ENCODE results near the gene TMEM121B.
"Not testable (repeated sequence)": the region's sequence is repeated elsewhere in the genome, so short reads cannot be mapped to it uniquely, and the experiment has no call there.

TMEM121B gene

DNA sequence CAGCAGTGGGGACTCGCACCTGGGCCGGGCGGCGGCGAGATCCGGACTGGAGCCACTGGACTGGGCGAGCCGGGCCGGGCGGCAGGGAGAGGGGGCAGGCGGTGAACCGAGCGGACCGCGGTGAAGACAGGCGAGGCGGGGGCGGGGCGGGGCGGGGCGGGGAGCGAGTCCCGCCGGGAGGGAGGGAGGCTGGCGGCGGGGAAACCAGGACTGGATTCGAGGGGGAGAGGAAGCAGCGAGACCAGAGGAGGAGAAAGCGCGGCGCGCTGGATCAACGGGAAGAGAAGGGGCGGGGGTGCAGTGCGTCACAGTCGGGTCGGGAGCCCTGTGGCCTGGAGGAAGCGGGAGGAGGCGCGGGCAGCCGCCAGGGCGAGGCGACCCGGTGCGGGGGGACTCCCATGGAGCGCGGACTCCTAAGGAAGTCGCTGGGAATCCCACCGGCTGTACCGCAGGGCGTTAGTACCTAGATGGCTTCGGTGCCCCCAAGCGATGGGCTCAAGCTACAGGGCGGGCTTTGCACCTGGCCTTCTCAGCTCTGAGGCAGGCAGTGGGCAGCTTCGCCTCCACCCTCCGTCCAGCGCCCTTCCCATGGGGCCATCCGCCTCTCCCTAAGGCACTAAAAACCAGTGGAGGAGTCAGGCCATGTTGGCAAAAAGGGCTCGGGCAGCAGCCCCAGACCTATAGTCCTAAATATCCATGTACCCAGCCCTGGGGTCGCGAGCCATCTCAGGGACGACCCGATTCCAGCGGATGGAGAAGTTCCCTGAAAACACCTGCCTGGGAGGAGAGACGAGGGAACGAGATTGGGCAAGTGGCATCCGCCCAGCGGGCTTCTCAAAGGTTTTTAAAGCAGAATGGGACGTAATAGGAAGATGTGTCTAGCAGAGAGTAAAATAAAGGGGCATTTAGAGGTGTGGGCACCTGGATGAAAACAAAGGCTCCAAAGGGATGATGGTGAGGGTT is at the start of gene TMEM121B:
Gene TMEM121B (minus strand): TSS at position 128 of the 963 bp plus-strand sequence. CDS start 233 bp downstream, outside the sequence.
- no peak for DNase-seq
- TF ChIP-seq GATA1 (IDR thresholded peaks at IDR 0.05; ENCODE audit: low read depth, low read length) (no peak), POLR2A (IDR thresholded peaks at IDR 0.05; ENCODE audit: low read length) (no peak)

DNA sequence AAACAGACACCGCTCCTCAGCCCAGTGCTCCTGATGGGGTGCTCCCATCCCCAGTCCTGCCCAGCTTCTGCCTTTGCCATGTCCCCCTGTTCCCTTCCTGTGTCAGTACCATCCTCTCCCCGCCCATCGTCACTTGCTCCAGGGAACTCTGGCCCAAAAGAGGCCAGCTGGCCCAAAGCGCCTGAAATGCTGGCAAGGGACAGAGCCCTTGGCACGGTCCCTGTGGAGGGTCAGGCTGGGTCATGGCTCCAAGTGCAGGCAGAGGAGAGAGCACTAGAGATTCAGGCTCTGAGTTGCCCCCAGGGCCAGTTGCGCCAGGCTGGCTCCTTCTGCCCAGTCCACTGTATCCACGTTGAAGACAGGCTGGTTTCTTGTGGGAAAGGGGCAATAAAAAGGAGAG is 46.3 kb upstream of the TMEM121B start:
- TF ChIP-seq POLR2A (IDR thresholded peaks at IDR 0.05; ENCODE audit: low read length): no peak
- TF ChIP-seq GATA1 (IDR thresholded peaks at IDR 0.05; ENCODE audit: low read depth, low read length): no peak
- DNase-seq: no peak

DNA sequence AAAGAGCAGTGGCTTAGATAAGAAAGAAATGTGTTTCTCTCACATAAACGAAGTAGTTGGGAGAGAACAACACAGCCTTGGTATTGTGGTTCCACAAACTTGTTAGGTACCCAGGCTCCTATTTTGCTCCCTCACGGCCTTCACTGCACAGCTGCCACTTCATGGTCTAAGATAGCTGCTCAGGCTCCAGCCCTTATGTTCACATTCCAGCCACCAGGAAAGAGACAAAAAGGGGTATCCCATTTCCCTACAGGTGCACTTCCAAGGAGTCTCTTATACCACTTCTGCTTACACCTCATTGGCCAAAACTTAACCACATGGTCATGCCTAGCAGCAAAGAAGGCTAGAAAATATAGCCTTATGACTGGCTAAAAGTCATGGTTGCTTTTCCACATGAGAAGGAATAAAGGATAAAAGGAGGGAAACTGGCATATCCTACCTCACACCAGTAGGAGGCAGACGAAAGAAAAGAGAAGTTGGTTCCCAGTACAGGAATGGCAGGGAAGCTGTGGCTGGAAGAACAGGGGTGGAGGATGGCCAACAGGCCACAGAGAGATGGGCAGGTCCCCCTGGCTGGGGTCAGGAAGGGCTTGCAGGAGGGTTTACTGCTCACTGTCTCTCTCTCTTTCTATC is 43.3 kb upstream of the TMEM121B start:
- DNase-seq: no peak
- TF ChIP-seq POLR2A (IDR thresholded peaks at IDR 0.05; ENCODE audit: low read length): no peak
- TF ChIP-seq GATA1 (IDR thresholded peaks at IDR 0.05; ENCODE audit: low read depth, low read length): no peak

DNA sequence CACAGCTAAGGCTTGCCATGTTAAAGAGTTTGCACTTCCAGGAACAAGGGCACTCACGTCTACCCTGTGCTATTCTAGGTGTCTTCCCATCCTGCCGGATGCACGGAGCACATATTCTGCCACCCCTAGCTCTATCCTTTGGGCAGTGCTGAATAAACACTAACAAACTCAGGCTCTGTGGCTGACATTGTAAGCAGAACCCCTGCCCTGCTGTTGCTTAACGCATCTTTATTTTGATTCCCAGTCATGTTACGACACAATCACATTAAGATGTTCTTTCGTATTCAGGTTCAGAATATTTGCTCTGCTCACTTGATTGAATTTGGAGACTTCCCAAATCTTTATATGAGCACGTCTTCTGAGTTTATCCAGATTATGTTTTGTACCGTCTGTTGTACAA is 41.6 kb upstream of the TMEM121B start:
- no peak for TF ChIP-seq POLR2A (IDR thresholded peaks at IDR 0.05; ENCODE audit: low read length)
- no peak for TF ChIP-seq GATA1 (IDR thresholded peaks at IDR 0.05; ENCODE audit: low read depth, low read length)
- DNase-seq: no peak

DNA sequence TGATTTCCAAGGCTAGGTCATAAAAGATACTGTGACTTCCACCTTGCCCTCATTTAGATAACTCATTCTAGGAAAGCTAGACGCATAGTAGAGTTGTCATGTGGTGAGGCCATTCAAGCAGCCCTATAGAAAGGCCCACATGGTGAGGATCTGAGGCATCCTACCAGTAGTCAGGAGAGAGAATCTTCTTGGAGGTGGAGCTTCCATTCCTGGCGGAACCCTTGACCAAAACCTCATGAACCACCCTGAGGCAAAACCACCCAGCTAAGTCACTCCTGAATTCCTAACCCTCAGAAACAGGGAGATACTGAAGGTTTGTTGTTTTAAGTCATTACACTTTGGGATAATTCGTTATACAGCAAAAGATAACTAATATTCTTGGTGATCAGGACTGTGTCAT is 40.8 kb upstream of the TMEM121B start:
- no peak for DNase-seq
- no peak for TF ChIP-seq GATA1 (IDR thresholded peaks at IDR 0.05; ENCODE audit: low read depth, low read length)
- no peak for TF ChIP-seq POLR2A (IDR thresholded peaks at IDR 0.05; ENCODE audit: low read length)

DNA sequence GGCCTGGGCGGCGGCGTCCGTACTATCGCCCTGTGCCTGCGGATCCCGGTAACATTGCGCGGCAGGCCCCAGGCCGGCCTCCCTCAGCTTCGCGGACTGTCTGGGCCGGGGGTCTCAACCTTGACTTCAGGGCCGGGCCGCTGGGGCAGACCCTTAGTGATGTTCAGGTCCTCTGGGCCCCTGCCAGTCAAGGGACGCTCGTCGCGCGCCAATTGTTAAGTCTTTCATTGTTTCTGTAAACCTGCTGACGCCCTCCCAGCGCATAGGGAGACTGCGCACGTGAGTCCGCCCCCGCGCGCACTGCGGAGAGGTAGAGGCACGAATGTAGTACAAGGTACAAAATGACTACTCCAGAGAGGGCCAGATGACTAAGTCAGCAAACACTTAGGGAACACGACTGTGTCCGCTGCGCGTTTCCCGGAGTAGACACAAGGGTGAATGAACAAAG is 38.4 kb upstream of the TMEM121B start:
- no peak for DNase-seq
- TF ChIP-seq GATA1 (IDR thresholded peaks at IDR 0.05; ENCODE audit: low read depth, low read length) (no peak), POLR2A (IDR thresholded peaks at IDR 0.05; ENCODE audit: low read length) (no peak)

DNA sequence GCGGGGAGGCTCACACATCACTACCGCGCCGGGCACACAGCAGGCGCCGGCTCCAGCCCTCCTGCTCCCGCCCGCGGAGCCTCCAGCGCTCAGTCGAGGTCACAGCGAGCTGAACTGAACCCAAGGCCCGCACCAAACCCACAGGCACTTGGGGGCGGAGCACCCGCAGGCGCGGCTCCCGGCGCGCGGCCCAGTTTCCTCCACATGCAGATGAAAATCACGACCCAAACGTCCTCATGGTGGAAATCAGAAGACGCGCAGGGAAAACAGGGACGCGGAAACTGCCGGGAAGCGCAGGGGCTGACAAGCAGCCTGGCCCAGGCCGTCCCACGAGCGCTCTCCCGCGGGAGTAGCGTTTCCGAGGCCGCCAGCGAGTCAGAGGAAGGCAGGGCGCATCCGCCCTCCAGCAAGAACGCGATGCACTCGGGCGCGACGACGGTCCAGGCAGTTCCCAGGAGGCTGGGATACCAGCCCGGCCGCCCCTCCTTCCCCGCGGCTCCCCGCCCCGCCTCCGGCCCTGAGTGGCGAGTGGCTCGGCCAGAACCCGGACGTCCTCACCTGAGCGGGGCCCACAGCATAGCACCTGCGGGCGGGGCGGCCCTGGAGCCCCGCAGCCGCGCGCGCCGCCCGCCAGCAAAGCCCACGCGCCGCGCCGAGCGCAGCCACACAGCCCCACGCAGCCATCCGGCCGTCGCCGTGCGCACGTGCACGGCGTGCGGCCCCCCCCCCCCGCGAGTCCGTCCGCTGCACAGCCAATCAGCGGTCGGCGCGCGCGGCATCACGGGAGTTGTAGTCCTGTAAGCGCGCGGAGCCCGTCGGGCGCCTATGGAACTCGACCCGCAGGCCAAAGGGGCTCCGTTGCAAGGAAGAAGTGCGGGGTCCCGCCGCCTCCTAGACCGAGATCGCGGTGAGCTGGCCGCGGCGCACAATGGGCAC is 37.7 kb upstream of the TMEM121B start, which contains the start of gene HDHD5:
Gene HDHD5 (minus strand): TSS at position 710 of the 936 bp plus-strand sequence. CDS start 26 bp downstream, at position 684.
- no peak for TF ChIP-seq GATA1 (IDR thresholded peaks at IDR 0.05; ENCODE audit: low read depth, low read length)
- TF ChIP-seq POLR2A (IDR thresholded peaks at IDR 0.05; ENCODE audit: low read length): no peak
- DNase-seq: peak; percentile 68 to 76

DNA sequence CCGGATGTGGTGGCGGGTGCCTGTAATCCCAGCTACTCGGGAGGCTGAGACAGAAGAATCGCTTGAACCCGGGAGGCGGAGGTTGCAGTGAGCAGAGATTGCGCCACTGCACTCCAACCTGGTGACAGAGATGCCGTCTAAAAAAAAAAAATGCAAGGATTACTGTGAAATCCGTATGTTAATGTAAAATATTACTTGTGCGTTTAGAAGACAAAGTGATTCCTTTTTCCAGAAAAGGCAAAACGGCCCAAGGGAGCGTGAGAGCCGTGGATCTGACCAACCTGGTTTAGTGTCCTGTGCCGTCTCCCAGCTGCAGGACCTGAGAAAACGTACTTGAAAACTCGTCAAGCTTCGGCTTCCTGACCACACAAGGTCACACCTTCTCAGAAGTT is 37.0 kb upstream of the TMEM121B start:
- TF ChIP-seq POLR2A (IDR thresholded peaks at IDR 0.05; ENCODE audit: low read length): no peak
- no peak for TF ChIP-seq GATA1 (IDR thresholded peaks at IDR 0.05; ENCODE audit: low read depth, low read length)
- DNase-seq: no peak

DNA sequence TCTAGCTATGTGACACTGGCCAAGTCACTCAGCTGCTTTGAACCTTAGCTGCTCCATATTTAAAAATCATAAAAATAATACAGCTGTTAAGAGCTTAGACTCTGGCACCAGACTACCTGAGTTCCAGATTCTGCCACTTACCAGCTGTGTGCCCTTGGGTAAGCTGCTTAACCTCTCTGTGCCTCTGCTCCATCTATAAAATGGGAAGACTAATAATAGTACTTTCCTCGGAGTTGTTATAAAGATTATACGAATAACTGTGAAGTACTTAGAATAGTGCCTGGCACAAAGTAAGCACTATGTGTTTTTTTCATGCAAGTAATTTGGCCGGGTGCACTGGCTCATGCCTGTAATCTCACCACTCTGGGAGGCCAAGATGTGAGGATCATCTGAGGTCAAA is 36.6 kb upstream of the TMEM121B start:
- no peak for DNase-seq
- TF ChIP-seq GATA1 (IDR thresholded peaks at IDR 0.05; ENCODE audit: low read depth, low read length): no peak
- no peak for TF ChIP-seq POLR2A (IDR thresholded peaks at IDR 0.05; ENCODE audit: low read length)

DNA sequence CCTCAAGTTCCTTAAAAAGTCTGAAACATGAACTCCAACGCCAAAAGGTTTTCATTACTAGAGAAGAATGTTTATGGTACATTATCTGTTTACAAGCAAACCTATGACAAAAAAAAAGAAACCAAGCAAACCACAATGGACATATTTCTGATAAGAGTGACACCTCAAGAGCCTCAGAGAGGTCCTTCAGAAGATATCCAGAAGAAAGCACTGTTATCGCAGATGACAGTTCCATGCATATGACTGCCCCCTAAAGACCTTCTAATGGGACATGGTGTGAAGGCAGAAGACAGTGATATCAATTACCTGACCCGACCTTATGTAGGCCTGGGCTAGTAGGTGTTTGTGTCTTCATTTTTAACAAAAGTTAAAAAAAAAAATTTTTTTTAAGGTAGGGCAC is 34.8 kb upstream of the TMEM121B start:
- DNase-seq: no peak
- TF ChIP-seq POLR2A (IDR thresholded peaks at IDR 0.05; ENCODE audit: low read length): no peak
- TF ChIP-seq GATA1 (IDR thresholded peaks at IDR 0.05; ENCODE audit: low read depth, low read length): no peak

DNA sequence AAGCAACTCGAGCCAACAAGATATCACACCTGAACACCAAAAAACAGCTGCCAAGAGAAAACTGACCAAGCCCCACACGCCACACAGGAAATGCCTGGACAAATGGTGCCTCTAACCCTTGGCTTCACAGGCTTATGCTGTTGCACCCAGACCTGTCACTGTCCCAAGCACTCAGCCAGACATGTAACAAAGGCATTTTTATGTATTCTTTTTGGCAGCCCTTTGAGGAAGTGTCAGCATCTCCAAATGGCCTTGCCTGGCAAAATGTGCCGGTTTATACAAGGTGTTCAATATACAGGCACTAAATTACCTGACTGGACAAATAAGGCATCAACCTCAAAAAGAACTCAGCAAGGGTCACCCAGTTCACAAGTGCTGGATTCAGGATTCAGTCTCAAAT is 31.8 kb upstream of the TMEM121B start:
- TF ChIP-seq POLR2A (IDR thresholded peaks at IDR 0.05; ENCODE audit: low read length) (no peak), GATA1 (IDR thresholded peaks at IDR 0.05; ENCODE audit: low read depth, low read length) (no peak)
- DNase-seq: no peak

DNA sequence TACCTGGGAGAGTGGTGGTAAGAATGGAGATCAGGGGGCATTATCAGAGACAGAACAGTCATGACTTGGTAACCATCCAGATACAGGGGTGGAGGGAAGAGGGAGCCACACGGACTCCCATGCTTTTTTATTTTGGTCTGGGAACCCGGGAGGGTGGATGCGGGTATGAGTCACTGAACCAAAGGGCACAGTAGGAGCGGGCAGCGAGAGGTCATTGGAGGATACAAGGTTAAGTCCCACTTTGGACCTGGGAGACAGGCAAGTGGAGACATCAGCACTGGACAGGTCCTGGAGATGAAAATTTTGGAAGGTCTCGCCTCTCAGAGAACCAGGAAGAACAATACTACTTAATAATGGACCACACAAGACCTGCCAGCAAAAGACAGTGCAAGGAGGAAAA is 31.2 kb upstream of the TMEM121B start:
- TF ChIP-seq GATA1 (IDR thresholded peaks at IDR 0.05; ENCODE audit: low read depth, low read length) (no peak), POLR2A (IDR thresholded peaks at IDR 0.05; ENCODE audit: low read length) (no peak)
- DNase-seq: no peak

DNA sequence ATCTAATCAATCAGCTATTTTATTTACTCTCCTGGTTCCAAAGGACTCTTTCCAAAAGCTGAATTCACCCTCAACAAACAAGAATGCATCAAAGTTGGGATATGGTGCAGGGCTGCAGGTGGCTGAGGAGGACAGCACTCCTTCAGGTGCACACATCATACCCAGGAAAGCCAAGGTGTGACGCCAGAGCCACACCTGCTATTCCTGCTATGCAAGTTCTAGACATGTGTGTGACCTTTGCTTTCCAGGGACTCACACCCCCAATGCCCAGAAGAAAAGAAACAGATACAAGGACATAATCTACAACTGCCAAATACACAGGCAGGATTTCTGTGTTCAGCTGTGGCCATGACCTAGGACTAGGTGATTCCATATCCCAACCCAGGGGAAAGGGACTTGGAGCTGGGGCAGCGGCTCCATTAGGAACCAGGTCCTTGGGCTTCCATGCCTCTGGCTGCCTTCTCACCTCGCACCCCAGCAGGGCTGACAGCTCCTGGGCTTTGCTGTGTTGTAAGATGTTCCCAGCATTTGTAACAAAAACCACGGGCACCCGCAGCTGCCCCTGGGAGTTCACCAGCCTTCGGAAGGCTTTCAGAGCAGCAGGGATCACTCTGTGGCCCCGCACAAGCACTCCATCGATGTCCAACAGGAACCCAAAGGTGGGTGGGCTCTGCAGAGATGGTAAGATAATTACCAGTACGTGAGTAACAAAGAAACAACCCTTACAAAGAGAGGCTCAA is 28.1 kb upstream of the TMEM121B start:
- TF ChIP-seq POLR2A (IDR thresholded peaks at IDR 0.05; ENCODE audit: low read length): no peak
- TF ChIP-seq GATA1 (IDR thresholded peaks at IDR 0.05; ENCODE audit: low read depth, low read length): no peak
- no peak for DNase-seq

DNA sequence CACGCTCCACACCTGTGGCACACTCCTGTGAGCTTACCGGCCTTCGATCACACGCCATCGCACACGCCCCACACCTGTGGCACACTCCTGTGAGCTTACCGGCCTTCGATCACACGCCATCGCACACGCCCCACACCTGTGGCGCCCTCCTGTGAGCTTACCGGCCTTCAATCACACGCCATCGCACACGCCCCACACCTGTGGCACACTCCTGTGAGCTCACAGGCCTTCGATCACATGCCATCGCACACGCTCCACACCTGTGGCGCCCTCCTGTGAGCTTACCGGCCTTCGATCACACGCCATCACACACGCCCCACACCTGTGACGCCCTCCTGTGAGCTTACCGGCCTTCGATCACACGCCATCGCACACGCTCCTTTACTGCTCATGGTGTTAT is 26.3 kb upstream of the TMEM121B start:
- DNase-seq: not testable (repeated sequence)
